A204.1 (cell line): ENCODE measurements around the gene FBN2.
"Not testable (repeated sequence)": the region's sequence is repeated elsewhere in the genome, so short reads cannot be mapped to it uniquely, and the experiment has no call there.

Experiments used
- FAIRE-seq: peaks from 2 replicates; lab custom pipeline; 2012; peaks lifted over from hg19 to GRCh38; lab: Jason Lieb, UNC

The FBN2 gene

DNA sequence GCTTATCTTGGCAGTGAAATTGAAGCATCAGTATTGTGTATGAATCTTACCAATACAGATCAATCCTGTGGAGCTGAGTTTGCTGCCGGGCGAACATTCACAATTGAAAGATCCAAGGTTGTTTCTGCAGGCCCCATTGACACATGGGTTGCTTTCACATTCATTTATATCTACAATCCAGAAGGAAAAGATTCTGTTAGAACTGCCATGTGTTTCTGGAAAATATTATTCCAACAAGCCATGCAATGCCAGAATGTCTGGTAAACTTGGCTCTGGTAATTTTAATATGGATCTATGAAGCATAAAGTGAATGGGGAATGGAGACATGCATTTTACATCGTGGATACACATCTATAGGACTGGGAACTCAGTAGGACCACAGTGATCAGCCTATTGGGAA lies 180.8 kb downstream of the FBN2 start:
- no peak for FAIRE-seq

DNA sequence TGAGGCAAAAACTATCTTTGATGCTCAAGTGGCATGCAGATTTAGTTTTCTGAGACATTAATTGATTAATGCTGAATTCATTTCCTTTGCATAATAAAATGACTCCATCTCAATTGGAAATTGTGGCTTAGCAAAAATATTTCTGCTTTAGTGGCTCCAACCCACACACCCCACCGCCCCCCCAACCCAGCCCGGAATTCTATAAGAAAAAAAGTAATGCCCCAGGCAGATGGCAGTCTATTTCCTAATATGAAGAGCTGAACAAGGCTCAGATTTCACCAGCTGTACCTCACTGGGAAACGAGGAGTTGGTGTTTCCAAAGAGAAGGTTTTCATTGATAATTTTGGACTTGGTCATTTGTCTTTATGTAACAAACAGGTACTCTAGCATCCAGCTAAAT lies 182.1 kb downstream of the FBN2 start:
- FAIRE-seq = no peak

DNA sequence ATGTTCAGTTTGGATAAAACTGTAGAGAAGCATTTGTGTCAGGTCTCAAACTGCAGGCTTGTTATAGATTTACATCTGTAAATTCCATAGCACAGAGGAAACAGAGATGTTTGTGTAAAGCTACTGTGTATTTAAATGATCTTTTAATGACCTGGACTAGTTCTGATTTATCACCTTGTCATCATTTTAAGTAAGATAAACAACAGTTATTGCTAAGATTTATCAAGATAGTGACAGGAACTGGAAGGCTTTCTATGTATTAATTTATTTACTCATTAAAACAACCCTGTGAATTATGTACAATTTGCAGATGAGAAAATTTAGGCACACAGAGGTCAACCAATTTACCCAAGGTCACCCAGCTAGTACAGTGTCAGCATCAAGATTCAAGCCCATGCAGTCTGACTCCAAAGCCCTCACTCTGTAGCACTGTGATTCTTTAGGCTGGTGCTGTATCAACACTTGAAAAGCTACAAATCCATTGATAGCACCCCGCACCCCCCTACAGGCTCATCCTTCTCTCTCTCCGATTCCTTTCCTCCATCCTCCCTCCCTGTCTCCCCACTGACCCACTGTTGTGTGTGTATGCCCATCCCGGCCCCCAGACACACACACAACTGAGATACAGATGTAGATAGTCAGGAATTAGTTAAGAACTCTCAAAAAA lies 184.5 kb downstream of the FBN2 start:
- no peak for FAIRE-seq

DNA sequence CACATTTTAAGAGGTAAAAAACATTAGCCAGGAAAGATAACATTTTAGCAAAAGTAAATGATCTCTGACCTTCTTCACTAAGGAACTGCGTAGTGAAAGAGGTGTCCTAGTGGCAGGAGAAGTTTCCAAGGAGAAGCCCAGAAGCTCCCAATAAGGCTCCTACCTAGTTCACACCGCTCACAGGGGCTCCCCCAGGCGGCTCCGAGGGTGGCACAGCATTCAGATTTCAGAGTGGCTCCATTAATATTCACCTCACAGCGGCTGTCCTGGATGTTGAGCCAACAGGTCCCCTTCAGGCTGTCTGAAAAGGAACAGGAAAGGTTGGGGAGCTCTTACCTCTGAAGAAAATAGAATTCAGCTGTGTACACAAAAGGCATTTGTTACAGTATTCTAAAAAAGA lies 187.3 kb downstream of the FBN2 start:
- FAIRE-seq = no peak

DNA sequence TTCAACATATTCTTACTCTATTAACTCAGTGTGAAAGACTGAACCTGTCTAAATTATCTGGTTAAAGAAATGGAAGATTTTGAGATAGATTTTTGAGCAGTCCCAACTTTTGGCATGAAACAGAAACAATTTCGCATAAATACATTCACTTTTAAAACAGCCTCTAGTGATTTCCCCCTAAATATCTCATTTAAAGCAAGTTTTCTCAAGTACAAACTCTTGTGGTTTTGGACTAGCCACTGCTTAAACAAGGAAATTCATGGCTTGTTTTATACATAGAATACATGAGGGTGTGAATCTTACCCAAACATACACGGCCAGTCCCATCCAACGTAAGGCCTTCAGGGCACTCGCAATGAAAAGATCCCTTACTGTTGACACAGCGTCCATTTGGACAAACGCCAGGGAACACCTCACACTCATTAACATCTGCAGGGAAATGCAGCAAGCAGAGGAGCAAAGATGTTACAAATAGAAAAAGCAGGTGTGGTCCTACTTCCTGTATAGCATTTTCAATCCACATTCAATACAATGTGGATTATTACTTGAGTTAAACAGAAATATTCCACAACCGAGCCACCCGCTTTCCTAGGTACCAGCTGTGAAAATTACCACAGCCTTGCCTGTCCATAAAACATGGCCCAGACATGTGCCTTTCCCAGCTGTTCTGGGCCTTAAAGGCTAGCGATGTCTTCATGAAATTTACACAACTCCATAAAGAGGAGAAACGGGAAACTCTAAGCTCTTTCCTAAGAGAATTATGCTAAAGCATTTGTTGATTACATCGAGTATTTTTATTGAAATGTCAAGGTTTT lies 188.8 kb downstream of the FBN2 start:
- no peak for FAIRE-seq

DNA sequence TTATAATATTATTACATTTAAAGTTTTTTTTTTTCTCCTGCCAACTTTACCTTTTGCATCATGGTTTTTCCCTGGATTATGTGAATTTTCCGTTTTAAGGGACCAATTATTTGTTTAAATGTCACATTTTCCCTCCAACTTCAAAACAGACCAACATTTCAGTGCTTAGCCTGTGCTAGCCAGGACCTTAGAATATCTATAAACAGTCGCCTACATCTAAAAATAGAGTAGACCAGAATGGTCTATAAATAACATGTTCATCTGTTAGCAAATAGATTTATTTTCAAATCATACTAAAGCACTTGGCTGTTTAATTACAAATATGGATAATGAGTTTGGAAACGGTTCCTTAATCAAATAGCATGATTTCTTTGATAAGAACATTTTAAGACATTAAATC lies 192.0 kb downstream of the FBN2 start:
- no peak for FAIRE-seq

DNA sequence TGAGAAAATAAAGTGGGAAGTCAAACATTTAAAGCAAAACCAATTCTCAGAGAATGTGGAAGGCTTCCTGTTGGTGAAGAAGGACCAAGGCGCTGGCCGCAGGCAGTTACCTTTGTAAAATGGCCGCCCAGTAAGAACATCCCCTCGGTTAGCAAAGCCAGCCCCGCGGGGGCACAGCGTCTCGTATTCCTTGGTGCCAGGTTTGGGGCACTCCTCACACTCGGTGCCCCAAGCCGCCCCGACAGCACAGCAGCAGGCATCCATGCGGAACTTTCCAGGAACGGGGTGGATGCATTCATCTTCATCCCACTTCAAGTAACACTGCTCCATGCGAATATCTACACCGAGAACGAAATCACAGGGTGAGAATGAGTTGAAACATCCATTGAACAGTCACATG lies 192.8 kb downstream of the FBN2 start:
- no peak for FAIRE-seq

DNA sequence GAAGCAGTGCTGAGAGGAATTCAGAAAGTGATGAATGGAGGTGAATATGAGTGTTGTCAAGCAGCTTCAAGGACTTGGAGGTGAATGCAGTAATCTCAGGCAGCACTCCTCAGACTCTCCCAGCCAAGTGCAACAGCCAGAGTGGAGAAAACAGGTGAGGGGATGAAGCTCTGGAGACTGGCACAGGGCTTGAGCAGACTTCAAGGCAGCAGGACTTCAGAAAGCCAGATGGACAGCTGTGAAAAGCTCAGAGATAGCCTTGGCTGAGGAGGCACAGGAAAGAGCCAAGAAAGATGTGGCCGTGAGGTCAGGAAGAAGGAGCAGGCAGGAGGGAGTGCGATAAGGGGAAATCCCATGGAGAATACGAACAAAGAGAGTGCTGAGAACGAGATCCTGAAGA lies 194.9 kb downstream of the FBN2 start:
- FAIRE-seq = no peak

DNA sequence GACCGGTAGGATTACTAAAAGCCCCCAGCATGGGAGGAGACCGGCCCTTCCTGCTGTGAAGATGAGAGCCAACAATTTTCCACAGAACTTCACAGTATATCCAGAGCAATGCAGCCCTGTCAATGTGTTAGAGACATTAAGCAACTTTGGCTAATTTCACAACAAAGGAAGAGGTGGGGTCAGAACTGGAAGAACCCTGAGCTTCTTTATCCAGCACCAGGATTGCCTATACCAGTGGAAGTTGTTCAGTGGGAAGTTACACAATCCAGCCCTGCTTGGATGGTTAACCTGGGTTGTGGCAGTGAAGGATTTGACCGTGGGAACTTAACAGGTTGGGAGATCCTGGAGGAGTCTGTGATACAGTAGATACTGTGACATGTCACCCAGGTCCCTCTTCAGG lies 197.0 kb downstream of the FBN2 start:
- FAIRE-seq = no peak

DNA sequence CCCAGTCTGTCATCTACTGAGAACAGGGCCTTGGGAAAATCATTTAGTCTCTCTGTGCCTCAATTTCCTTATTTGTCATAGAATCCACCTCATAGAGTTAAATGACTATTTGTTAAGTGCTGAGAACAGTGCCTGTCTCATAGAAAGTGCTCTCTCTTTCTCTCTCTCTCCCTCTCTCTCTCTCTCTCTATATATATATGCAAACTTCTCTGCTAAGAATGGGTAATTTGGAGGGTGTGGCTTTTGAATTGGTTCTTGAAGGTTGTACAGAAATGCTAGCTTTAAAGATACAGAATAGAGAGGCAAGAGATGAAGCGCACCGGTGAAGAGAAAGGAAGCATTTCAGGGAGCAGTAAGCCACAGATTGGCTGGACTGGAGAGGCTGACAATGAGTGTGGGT lies 197.4 kb downstream of the FBN2 start:
- no peak for FAIRE-seq

DNA sequence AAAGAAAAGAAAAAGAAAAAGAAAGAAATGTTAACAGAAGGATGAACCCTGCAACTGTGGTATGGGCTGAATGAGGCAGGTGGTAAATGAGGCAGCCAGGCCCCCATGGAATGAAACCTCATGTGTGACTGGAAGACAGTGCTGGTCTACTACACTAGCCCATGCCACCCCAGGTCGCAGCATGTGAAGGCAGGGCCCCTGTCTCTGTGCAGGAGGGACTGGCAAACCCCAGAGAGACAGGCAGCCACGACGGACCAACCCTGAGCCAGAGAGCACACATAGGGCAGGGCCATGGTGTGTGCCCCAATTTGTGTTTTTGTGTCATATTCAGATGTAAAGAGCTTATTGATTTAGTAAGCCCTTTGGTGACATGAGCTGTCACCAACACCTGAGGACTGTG lies 198.5 kb downstream of the FBN2 start:
- no peak for FAIRE-seq

DNA sequence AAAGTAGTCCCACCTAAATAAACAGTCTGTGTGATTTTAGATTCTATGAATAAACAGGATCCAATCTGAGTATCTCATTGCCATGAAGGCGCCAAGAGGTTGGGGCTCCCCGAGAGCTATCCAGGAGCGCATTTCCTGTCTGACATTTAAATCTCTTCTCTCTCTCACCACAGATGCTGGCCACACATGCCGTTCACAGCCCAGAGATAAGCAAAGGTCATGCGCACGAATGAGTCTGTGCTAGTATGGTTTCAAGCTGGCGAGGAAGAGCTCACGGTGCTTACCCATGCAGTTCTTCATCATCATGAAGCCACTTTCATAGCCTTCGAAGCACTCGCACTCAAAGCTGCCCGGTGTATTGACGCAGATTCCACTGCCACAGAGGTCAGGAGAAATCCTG lies 199.4 kb downstream of the FBN2 start:
- no peak for FAIRE-seq

DNA sequence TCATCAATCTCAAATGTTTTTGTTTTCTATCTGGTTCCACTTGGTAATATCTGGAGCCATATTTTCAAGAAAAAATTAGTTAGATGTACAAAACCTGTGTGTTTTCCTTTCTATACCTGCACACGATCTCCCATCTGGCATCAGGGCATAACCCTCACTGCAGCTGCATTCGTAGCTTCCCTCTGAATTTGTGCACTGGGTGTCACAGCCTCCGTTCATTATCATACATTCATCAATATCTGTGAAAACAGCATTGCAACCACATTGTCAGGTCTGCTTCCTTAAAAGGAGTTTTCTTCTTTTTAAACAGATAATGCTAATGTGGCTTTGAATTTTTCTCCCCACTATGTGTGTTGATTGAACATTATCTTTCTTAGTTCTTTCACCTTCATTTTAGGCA lies 202.7 kb downstream of the FBN2 start:
- FAIRE-seq = no peak

DNA sequence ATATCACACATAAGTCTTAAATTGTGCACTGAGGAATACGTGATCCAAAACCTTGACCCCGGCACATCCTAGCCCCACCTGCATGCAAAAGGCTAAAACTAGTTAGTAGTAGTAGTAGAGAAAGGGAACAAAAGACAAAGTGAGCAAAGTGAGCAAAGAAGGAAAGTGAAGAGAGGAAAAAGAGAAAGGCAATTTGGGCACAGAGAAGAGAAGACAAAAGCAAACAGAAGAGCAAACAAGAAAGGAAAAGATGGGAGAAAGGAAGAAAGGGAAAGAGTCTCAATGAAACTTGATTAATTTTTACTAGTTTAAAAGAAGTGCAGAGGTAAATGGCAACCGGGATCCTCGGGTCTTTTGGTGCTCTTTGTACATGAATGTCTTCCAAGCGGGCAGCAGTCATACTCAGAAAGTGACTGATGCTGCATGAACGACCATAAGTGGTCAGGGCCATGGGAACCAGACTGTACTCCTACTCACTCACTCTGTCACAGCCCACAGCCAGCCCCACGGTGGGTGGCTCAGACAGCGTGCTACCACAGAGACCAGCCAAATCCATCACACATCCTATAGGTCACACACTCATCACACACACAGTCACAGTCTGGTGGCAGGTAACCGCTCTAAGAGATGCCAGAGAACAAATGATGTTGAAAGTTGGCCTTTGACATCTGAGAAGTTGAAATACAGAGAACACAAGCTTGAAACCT lies 203.9 kb downstream of the FBN2 start:
- no peak for FAIRE-seq

DNA sequence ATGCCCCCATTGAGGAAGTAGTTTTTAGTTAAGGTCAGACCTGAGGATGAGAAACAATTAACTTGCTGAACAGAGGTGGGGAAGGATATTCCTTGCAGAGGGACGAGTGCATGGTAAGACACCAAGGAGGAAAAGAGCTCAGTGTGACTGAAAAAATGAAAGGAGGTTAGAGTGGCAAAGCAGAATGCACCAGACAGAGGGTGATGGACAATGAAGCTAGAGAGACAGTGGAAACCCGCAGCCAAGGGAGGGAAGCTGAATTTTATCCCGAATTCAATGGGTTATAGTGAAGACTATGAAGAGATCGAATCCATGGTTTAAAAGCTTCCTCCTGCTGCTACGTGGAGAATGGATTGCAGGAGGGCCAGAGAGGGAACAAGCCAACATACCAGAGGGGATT lies 206.8 kb downstream of the FBN2 start:
- FAIRE-seq = no peak

DNA sequence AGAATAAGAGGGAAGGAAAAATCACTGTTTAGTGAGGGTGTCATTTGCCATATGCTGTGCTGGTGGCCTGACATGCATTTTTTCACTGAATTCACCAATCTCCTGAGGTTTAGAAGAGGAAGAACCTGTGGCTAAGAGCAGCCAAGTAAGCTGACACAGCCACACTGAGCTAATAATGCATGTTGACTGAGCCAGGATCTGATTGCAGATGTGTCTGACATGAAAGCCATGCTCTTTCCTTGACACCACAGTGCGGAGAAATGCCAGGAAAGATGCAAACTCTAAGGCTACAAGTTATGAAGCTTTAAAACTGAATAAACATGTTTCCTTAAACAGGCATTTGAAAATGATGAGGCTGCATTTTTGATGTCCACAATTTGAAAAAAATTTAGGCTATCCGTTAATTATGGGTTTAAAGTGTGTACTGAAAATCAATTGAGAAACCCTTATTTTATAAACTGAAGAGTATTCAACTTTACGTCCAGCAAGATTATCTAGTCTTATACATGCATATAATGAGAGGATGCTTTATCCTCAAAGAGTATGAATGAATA lies 208.6 kb downstream of the FBN2 start:
- FAIRE-seq = no peak

DNA sequence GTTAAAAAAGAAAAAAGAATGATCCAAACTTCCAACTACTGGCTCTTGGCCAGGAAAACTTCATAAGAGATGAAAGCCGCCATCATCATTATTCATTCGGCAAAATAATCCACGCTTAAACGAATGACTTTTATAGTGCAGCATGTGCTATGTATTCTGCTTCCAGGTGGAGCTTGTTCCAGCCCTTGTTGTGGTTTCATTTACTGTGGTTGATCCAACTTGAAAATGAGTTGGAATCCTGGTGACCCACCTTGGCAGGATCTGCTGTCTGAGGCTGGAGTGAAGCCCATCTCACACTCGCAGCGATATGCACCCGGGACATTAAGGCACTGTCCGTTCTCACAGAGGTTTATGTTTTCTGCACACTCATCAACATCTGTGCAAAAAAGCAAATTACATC lies 209.6 kb downstream of the FBN2 start:
- FAIRE-seq = no peak

DNA sequence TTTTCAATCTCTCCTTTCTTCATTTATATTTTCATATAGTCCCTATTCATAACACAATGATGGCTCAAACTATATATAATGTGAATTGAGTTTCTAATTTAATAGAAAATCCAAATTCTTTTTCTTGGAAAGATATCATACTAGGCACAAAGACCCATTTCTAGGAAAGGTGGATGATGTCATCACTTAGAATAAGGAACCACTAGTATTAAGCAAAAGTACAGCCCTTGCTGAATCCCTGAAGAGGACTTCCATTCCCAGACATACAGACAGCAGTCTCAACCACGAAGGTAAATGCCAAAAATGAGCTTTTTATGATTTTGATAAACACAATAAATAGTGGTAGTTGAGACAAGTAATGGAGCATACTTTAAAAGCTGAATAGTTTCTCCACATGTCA lies 210.0 kb downstream of the FBN2 start:
- no peak for FAIRE-seq

DNA sequence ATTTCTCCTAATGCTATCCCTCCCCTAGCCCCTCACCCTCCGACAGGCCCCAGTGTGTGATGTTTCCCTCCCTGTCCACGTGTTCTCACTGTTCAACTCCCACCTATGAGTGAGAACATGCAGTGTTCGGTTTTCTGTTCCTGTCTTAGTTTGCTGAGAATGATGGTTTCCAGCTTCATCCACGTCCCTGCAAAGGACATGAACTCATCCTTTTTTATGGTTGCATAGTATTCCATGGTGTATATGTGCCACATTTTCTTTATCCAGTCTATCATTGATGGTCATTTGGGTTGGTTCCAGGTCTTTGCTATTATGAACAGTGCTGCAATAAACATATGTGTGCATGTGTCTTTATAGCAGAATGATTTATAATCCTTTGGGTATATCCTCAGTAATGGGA lies 216.6 kb downstream of the FBN2 start:
- not testable (repeated sequence) for FAIRE-seq

DNA sequence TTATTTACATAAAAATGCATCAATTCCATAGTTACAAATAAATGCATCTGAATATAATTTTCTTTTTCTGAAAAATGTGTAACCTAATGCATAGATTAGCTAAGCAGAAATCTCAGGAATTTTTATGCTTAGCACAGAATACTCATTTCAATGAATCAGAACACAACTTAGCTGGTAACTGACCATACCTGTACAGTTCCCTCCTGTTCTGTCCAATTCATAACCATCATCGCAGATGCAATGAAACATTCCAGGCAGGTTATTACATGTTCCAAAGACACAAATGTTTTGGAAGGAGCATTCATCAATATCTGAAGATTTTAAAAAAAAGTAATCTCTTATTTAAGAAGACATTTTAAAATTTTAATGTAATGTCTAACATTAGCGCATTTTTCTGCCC lies 219.4 kb downstream of the FBN2 start:
- no peak for FAIRE-seq

DNA sequence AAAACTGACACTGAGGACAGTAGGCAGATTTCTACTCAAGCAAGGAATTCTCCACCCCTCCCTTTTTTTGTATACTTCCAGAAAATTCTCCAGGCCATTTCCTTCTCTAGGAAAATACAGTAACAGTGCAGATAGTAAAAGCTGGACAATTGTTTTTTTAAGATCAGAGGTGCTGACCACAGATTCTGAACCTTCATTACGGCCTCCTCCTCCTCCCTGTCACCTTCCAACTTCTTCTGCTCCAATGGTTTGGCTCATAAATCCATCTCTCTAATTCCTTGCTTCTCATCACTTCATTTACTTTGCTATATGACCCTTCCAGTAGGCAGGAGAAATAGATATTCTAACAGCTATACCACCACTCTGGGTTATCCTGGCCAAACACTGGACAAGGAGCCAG lies 220.6 kb downstream of the FBN2 start:
- FAIRE-seq = no peak

DNA sequence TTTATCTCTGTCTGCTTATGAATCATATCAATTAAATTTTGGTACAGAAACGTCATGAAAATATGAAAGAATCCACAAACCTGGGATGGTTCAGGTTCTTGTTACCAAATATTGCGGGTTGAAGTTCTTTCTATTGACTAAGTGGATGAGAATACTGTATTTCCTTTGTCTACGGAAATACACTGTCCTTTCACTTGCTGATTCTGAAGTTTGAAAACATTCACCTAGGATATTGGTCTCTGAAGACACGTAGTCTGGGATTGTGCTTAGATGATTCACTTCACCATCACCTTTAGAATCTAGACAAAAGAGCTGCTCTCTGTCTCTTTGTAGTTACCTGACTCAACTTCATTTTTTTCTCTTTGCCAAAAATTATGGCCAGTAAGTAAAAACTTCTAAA lies 222.4 kb downstream of the FBN2 start:
- FAIRE-seq = no peak

DNA sequence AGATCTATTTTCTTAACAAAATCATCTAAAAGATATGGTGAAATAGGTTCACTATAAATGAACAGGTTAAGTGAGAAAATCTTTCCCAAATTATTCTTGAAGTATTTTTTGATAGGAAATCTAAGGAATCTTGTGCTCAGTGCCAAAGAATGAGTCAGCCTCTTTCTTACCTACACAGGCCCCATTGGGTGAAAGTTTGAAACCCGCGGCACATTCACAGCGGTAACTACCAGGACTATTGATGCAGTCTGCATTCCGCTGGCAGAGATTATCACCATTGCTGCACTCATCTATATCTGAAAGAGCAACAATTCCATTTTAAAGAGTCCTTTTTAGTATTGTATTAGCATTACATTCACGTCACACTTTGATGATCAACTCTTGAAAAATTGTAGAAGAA lies 232.7 kb downstream of the FBN2 start:
- FAIRE-seq = no peak
